OCI-LY3 (cell line): ENCODE results near the gene CSNK1G3.
A peak's percentile ranks its signal among the peaks of the same experiment; 100 is the strongest.
"Not testable (repeated sequence)": the region's sequence is repeated elsewhere in the genome, so short reads cannot be mapped to it uniquely, and the experiment has no call there.

Source experiments
- H2AFZ ChIP-seq: fragments of 200-600, 300-600 bp; shearing (Covaris generic); 2 replicates; pipeline ENCODE4 v1.6.0; 2014; ENCODE audit warnings: antibody characterized with exemption, low read depth, low read length
- H3K27ac ChIP-seq: fragments of 200-600, 300-600 bp; sonication (generic); 2 replicates; pipeline ENCODE4 v1.5.1; 2014; ENCODE audit warnings: mild to moderate bottlenecking, low read length, moderate library complexity, mixed read lengths
- H3K27me3 ChIP-seq: fragments of 200-600, 300-600 bp; sonication (generic); 2 replicates; pipeline ENCODE4 v1.6.1; 2014; ENCODE audit warnings: low read depth, low read length, mixed read lengths
- H3K36me3 ChIP-seq: fragments of 200-600, 300-600 bp; sonication (generic); replicated peaks from 2 replicates; pipeline ENCODE3; 2014; ENCODE audit warnings: low read depth, low read length, mixed read lengths
- H3K4me1 ChIP-seq: fragments of 300-600, 200-600 bp; sonication (generic); 2 replicates; pipeline ENCODE4 v1.6.1; 2014; ENCODE audit warnings: low read length, mixed read lengths
- H3K4me2 ChIP-seq: fragments of 200-600, 300-600 bp; sonication (generic); 2 replicates; pipeline ENCODE4 v1.6.1; 2014; ENCODE audit warnings: low read length, mixed read lengths
- H3K4me3 ChIP-seq: fragments of 300-600, 200-600 bp; sonication (generic); 2 replicates; pipeline ENCODE4 v1.5.1; 2014; ENCODE audit warnings: antibody characterized with exemption, mild to moderate bottlenecking, low read length, moderate library complexity
- H3K79me2 ChIP-seq: fragments of 300-600, 200-600 bp; shearing (Covaris generic); 2 replicates; pipeline ENCODE4 v1.6.1; 2014; ENCODE audit warnings: mild to moderate bottlenecking, low read length, mixed read lengths
- H3K9ac ChIP-seq: fragments of 300-600, 200-600 bp; shearing (Covaris generic); 2 replicates; pipeline ENCODE4 v1.6.0; 2014; ENCODE audit warnings: mild to moderate bottlenecking, low read length, moderate library complexity
- H3K9me3 ChIP-seq: fragments of 200-600, 300-600 bp; shearing (Covaris generic); 2 replicates; pipeline ENCODE4 v1.6.1; 2014; ENCODE audit warnings: low read length, mixed read lengths; ENCODE audit not compliant: insufficient read depth
- H4K20me1 ChIP-seq: fragments of 200-600, 300-600 bp; sonication (generic); 2 replicates; pipeline ENCODE4 v1.6.1; 2016; ENCODE audit warnings: low read length, mixed read lengths; ENCODE audit not compliant: insufficient read depth
- CTCF ChIP-seq: fragments of 200-600, 300-600 bp; sonication (generic); IDR thresholded peaks from 2 replicates; pipeline ENCODE4 v1.5.1; 2014; ENCODE audit warnings: antibody characterized with exemption, low read length, low read depth
- EZH2phosphoT487 ChIP-seq: fragments of 200-600 bp; shearing (Covaris generic); IDR thresholded peaks from 2 replicates; pipeline ENCODE4 v1.6.1; 2018; ENCODE audit warnings: antibody characterized with exemption, mixed run types, low read depth

CSNK1G3 gene

DNA sequence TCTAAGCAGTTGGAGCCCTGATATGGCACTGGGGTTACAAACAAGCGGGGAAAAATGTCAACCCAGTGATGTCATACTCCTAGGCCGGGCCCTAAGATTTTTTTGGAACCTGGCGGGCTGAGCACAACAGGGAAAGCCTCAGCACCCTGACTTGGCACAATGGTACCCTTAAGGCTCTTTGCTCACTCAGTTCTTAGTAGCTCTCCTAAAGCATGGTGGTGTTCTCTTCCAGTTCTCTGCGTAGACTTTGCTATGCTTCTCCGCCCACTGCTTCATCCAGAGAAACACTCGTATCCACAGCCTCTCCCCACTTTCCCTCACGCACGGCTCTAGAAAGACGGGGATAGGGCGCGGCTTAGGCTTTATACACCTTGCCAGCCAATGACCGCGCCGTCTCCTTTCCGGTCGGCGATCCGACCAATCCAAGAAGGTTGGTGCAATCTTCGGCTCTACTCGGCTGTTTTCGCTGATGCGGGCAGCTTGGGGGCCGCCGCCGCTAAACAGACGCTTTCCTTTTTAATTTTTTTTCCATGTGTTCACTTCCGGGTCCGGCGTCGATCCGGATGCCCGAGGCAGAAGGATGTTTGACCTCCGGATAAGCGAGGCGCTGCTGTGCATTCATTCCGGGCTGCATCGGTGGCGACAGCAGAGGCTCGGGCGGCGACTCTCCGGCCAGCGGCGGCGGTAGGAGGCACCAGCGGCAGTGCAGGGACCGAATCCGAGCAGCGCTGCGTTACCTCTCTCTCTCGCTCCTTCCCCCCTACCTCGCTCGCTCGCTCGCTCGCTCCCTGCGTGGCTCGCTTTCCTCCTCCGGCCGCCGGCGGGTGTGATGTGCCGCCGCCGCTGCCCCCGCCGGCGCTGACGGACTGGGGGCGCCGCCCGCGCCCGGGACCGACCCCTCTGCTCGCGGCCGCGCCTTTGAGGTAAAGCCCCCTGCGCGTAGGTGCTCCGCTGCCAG, at the start of gene CSNK1G3:
TSS of gene CSNK1G3 (plus strand) at position 530 of the 958 bp plus-strand sequence. CDS start 33,487 bp downstream, outside the sequence.
- no peaks in the 10 kb centered on the region for H3K9me3 ChIP-seq
- H3K79me2 ChIP-seq = peaks cover 43% of the 10 kb centered on the region
- H3K27me3 ChIP-seq = no peaks in the 10 kb centered on the region
- H3K4me3 ChIP-seq = peak within 1 kb of the TSS; percentile 89
- H3K4me2 ChIP-seq = peak within 1 kb of the TSS; percentile 98
- no peak for TF ChIP-seq CTCF
- TF ChIP-seq EZH2phosphoT487 = no peak
- H3K27ac ChIP-seq = peak within 1 kb of the TSS; percentile 58
- peak within 1 kb of the TSS; percentile 77; the same call in 1 of the 2 replicates for H2AFZ ChIP-seq
- no peaks in the 10 kb centered on the region for H3K36me3 ChIP-seq
- peaks cover 16% of the 10 kb centered on the region for H3K4me1 ChIP-seq
- peaks cover 5% of the 10 kb centered on the region; the same call in 1 of the 2 replicates for H4K20me1 ChIP-seq
- peak within 1 kb of the TSS; percentile 87 for H3K9ac ChIP-seq

- H3K4me2 ChIP-seq, H3K36me3 ChIP-seq, H2AFZ ChIP-seq, H3K9me3 ChIP-seq, H3K79me2 ChIP-seq, H3K27me3 ChIP-seq, H3K4me3 ChIP-seq, H4K20me1 ChIP-seq, H3K4me1 ChIP-seq, H3K9ac ChIP-seq, H3K27ac ChIP-seq: not testable (repeated sequence)
These were observed 45.1 kb upstream of the CSNK1G3 start for GRCh38 chr5:123466839-123467238.

- H3K79me2 ChIP-seq = no peaks in the 10 kb centered on the region
- no peak overlapping the region for H2AFZ ChIP-seq
- H3K36me3 ChIP-seq = no peaks in the 10 kb centered on the region
- no peak for TF ChIP-seq CTCF
- no peak for TF ChIP-seq EZH2phosphoT487
- H3K9me3 ChIP-seq = peaks cover 4% of the 10 kb centered on the region; the same call in 1 of the 2 replicates
- H3K27me3 ChIP-seq = no peaks in the 10 kb centered on the region
- no peak overlapping the region for H3K4me3 ChIP-seq
- no peak overlapping the region for H3K27ac ChIP-seq
- no peak overlapping the region for H3K4me2 ChIP-seq
- no peaks in the 10 kb centered on the region for H3K4me1 ChIP-seq
- no peaks in the 10 kb centered on the region for H4K20me1 ChIP-seq
- no peak overlapping the region for H3K9ac ChIP-seq
These were observed 40.6 kb upstream of the CSNK1G3 start for GRCh38 chr5:123471385-123471784.

GRCh38 chr5:123472150-123472924, 39.6 kb upstream of the CSNK1G3 start:
- TF ChIP-seq EZH2phosphoT487 = no peak
- TF ChIP-seq CTCF = no peak
- Histone ChIP-seq H3K4me1 (no peaks in the 10 kb centered on the region), H3K36me3 (no peaks in the 10 kb centered on the region), H3K27me3 (no peaks in the 10 kb centered on the region), H3K9me3 (peaks cover 4% of the 10 kb centered on the region; the same call in 1 of the 2 replicates), H4K20me1 (no peaks in the 10 kb centered on the region), H3K9ac (no peak overlapping the region), H3K79me2 (no peaks in the 10 kb centered on the region), H2AFZ (no peak overlapping the region), H3K27ac (no peak overlapping the region), H3K4me3 (no peak overlapping the region), H3K4me2 (no peak overlapping the region)
